Erythroblast (primary cell): ENCODE data around the gene PHYHD1.

Source experiments
- GATA1 ChIP-seq: IDR thresholded peaks from 2 replicates; pipeline ENCODE4 v1.6.1; 2011; ENCODE audit warnings: low read depth, mild to moderate bottlenecking, control low read depth, low read length, moderate library complexity
- POLR2A ChIP-seq: IDR thresholded peaks from 2 replicates; pipeline ENCODE4 v1.6.1; 2011; ENCODE audit warnings: mild to moderate bottlenecking, low read length

DNA sequence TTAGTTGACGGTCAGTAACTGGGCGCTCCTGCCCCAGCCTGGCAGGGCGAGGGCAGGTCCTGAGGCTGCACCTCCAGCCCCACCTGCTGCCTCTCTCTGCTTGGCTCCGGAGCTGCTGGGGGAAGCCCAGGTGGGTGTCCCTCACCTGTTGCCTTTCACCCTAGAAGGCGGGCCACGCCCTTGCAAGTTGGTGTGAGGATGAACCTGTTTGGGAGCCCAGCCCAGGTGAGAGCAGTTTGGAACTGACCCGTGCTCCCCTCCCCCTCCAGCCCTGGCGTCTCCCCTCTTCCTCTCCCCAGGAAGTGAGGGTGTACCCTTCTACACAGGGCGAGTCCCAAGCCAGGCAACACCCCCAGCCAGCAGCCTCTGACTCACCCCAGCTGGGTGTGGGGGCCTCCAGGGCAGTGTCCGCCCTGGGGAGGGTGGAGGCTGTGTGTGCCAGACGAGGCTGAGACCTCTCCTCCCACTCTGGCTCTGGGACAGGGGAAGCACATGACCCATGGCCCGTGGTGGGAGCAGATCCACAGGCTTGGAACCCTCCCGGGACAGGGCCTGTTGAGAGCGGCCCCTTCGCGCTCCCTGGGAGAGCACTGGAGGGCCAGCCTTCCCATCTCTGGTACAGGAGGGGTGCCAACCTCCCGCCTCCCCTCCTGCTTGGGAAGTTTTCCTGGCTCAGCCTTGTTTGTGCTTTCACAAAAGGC is 28.4 kb upstream of the PHYHD1 start:
- TF ChIP-seq POLR2A = peak; percentile 60
- TF ChIP-seq GATA1 = no peak
